ENCODE data around the gene ALCAM. TPM values are rescaled to one million over a fixed set of nuclear protein-coding genes. Genes with fewer than 3 reads are reported as not detected.

The ALCAM gene
- polyA plus RNA-seq, 1 donor from 2014 or later: 94.7 TPM

- Histone ChIP-seq H3K9me2 (ENCODE audit: insufficient read depth, low read length) (no peaks in the 10 kb centered on the region), H3K27me3 (ENCODE audit: insufficient read depth, low read depth, low read length) (no peaks in the 10 kb centered on the region), H3F3A (ENCODE audit: insufficient read depth, low read length, poor library complexity, severe bottlenecking) (no peaks in the 10 kb centered on the region), H2AFZ (ENCODE audit: low read depth, low read length) (no peak overlapping the region), H3K27ac (ENCODE audit: low read length) (no peak overlapping the region), H3K9ac (ENCODE audit: low read length) (no peak overlapping the region), H3K9me3 (ENCODE audit: low read length) (no peaks in the 10 kb centered on the region), H3K79me2 (replicated peaks; ENCODE audit: insufficient read depth, low read length) (no peaks in the 10 kb centered on the region), H3K36me3 (ENCODE audit: insufficient read depth, low read length) (peaks cover 4% of the 10 kb centered on the region), H3K4me2 (ENCODE audit: low read length) (no peak overlapping the region), H4K20me1 (ENCODE audit: insufficient read depth) (no peaks in the 10 kb centered on the region), H3K4me3 (ENCODE audit: low read length) (no peak overlapping the region)
- TF ChIP-seq TAF1 (IDR thresholded peaks at IDR 0.05; ENCODE audit: low read depth): no peak
- TF ChIP-seq CTCF (IDR thresholded peaks at IDR 0.05; ENCODE audit: poor library complexity, severe bottlenecking): no peak
- no peak for TF ChIP-seq POLR2AphosphoS5 (IDR thresholded peaks at IDR 0.05)
- no peak for TF ChIP-seq SMC3 (conservative IDR thresholded peaks at IDR 0.05; ENCODE audit: poor library complexity)
- no peak for TF ChIP-seq EZH2 (IDR thresholded peaks at IDR 0.05; ENCODE audit: borderline replicate concordance, insufficient read depth, low read length, poor library complexity, severe bottlenecking)
- TF ChIP-seq EP300 (conservative IDR thresholded peaks at IDR 0.05; ENCODE audit: poor library complexity, severe bottlenecking): no peak
- TF ChIP-seq MXI1 (conservative IDR thresholded peaks at IDR 0.05; ENCODE audit: poor library complexity, severe bottlenecking): no peak
- TF ChIP-seq, protein P1, sequence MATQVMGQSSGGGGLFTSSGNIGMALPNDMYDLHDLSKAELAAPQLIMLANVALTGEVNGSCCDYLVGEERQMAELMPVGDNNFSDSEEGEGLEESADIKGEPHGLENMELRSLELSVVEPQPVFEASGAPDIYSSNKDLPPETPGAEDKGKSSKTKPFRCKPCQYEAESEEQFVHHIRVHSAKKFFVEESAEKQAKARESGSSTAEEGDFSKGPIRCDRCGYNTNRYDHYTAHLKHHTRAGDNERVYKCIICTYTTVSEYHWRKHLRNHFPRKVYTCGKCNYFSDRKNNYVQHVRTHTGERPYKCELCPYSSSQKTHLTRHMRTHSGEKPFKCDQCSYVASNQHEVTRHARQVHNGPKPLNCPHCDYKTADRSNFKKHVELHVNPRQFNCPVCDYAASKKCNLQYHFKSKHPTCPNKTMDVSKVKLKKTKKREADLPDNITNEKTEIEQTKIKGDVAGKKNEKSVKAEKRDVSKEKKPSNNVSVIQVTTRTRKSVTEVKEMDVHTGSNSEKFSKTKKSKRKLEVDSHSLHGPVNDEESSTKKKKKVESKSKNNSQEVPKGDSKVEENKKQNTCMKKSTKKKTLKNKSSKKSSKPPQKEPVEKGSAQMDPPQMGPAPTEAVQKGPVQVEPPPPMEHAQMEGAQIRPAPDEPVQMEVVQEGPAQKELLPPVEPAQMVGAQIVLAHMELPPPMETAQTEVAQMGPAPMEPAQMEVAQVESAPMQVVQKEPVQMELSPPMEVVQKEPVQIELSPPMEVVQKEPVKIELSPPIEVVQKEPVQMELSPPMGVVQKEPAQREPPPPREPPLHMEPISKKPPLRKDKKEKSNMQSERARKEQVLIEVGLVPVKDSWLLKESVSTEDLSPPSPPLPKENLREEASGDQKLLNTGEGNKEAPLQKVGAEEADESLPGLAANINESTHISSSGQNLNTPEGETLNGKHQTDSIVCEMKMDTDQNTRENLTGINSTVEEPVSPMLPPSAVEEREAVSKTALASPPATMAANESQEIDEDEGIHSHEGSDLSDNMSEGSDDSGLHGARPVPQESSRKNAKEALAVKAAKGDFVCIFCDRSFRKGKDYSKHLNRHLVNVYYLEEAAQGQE (IDR thresholded peaks at IDR 0.05; ENCODE audit: borderline replicate concordance): no peak
- TF ChIP-seq RAD21 (conservative IDR thresholded peaks at IDR 0.05): no peak
Observed at GRCh38 chr3:105534491-105534890, 167.8 kb downstream of the ALCAM start.

DNA sequence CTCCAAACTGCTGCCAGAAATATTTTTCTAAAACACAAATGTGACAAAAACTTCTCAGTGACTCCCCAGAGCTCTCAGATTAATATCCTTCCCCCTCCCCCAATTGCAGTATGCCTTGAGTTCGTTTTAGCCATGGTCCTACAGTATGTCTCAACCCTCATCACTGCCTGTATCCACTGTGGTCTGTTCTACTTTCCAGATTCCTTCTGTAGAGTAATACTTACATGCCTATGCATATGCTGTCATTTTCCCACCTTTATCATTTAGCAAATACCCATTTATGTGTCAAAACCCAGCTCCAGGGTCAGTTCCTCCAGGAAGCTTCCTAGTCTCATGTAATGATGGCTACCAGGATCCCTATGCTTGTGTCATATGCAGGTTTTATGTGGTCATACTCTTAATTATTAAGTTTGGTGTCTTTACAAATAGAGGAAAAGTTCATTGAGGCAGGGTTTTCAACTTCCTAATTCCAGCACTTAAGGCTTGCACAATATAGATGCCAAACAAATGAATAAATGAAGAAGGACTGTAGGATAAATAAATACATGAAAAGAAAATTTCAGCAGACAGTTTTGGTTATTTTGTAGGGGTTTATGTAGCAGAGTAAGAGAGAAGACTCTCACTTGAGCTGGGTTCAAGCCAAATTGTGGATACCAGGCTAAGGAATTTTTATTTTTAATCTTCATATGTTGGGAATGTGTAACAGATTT is 170.8 kb downstream of the ALCAM start:
- Histone ChIP-seq H3K4me3 (ENCODE audit: low read length) (no peak overlapping the region), H4K20me1 (ENCODE audit: insufficient read depth) (no peaks in the 10 kb centered on the region)

More for the DNA sequence above, 170.8 kb downstream of the ALCAM start:
- H3K27me3 ChIP-seq (ENCODE audit: insufficient read depth, low read depth, low read length): no peaks in the 10 kb centered on the region
- no peaks in the 10 kb centered on the region for H3K9me2 ChIP-seq (ENCODE audit: insufficient read depth, low read length)
- H3K27ac ChIP-seq (ENCODE audit: low read length): no peak overlapping the region
- no peak overlapping the region for H2AFZ ChIP-seq (ENCODE audit: low read depth, low read length)
- H3F3A ChIP-seq (ENCODE audit: insufficient read depth, low read length, poor library complexity, severe bottlenecking): no peaks in the 10 kb centered on the region
- H3K9ac ChIP-seq (ENCODE audit: low read length): no peak overlapping the region
- H3K36me3 ChIP-seq (ENCODE audit: insufficient read depth, low read length): peaks cover 6% of the 10 kb centered on the region
- H3K9me3 ChIP-seq (ENCODE audit: low read length): no peaks in the 10 kb centered on the region
- H3K79me2 ChIP-seq (replicated peaks; ENCODE audit: insufficient read depth, low read length): no peaks in the 10 kb centered on the region
- TF ChIP-seq, protein P1 (IDR thresholded peaks at IDR 0.05; ENCODE audit: borderline replicate concordance): no peak
- TF ChIP-seq SMC3 (conservative IDR thresholded peaks at IDR 0.05; ENCODE audit: poor library complexity) (no peak), TAF1 (IDR thresholded peaks at IDR 0.05; ENCODE audit: low read depth) (no peak), EP300 (conservative IDR thresholded peaks at IDR 0.05; ENCODE audit: poor library complexity, severe bottlenecking) (no peak), EZH2 (IDR thresholded peaks at IDR 0.05; ENCODE audit: borderline replicate concordance, insufficient read depth, low read length, poor library complexity, severe bottlenecking) (no peak), POLR2AphosphoS5 (IDR thresholded peaks at IDR 0.05) (no peak), RAD21 (conservative IDR thresholded peaks at IDR 0.05) (no peak), MXI1 (conservative IDR thresholded peaks at IDR 0.05; ENCODE audit: poor library complexity, severe bottlenecking) (no peak), CTCF (IDR thresholded peaks at IDR 0.05; ENCODE audit: poor library complexity, severe bottlenecking) (no peak)
- no peak overlapping the region for H3K4me2 ChIP-seq (ENCODE audit: low read length)

All from neural cell (in vitro differentiated cells).